H9 (cell line): Measurements from ENCODE around the gene EPHA10. TPM values are rescaled to one million over a fixed set of nuclear protein-coding genes. Genes with fewer than 3 reads are reported as not detected.
"Not testable (repeated sequence)": the region's sequence is repeated elsewhere in the genome, so short reads cannot be mapped to it uniquely, and the experiment has no call there.

Experiments
- DNase-seq: peaks from one replicate; pipeline ENCODE4 v3.0.0-alpha.2; 2017
- H2AFZ ChIP-seq: one replicate; pipeline ENCODE4 v1.6.1; 2013; ENCODE audit warnings: mild to moderate bottlenecking, low read length, control low read depth, moderate library complexity
- H2AK5ac ChIP-seq: 2 replicates; pipeline ENCODE4 v1.6.1; 2013; ENCODE audit warnings: low read length, control low read depth, mixed read lengths; ENCODE audit not compliant: insufficient read length
- H2BK120ac ChIP-seq: one replicate; pipeline ENCODE4 v1.6.1; 2013; ENCODE audit warnings: low read depth, mild to moderate bottlenecking, low read length, control low read depth, inconsistent platforms; ENCODE audit not compliant: poor library complexity, severe bottlenecking
- H2BK12ac ChIP-seq: 2 replicates; pipeline ENCODE4 v1.6.1; 2013; ENCODE audit warnings: low read length, control low read depth, mixed read lengths, low read depth; ENCODE audit not compliant: insufficient read length
- H2BK15ac ChIP-seq: 2 replicates; pipeline ENCODE4 v1.6.1; 2013; ENCODE audit warnings: low read depth, low read length, control low read depth
- H2BK20ac ChIP-seq: one replicate; pipeline ENCODE4 v1.6.1; 2013; ENCODE audit warnings: low read depth, mild to moderate bottlenecking, low read length, control low read depth, inconsistent platforms; ENCODE audit not compliant: poor library complexity, severe bottlenecking
- H2BK5ac ChIP-seq: 2 replicates; pipeline ENCODE4 v1.6.1; 2013; ENCODE audit warnings: low read length, control low read depth, mixed read lengths; ENCODE audit not compliant: insufficient read length
- H3K14ac ChIP-seq: 2 replicates; pipeline ENCODE4 v1.6.1; 2013; ENCODE audit warnings: low read length, control low read depth; ENCODE audit not compliant: insufficient read depth
- H3K18ac ChIP-seq: 2 replicates; pipeline ENCODE4 v1.6.1; 2013; ENCODE audit warnings: low read depth, mild to moderate bottlenecking, mixed read lengths, low read length, control low read depth; ENCODE audit not compliant: insufficient read length
- H3K23ac ChIP-seq: 2 replicates; pipeline ENCODE4 v1.6.1; 2013; ENCODE audit warnings: low read length, control low read depth, mixed read lengths, low read depth; ENCODE audit not compliant: insufficient read length
- H3K23me2 ChIP-seq: 2 replicates; pipeline ENCODE4 v1.6.1; 2013; ENCODE audit warnings: low read depth, mild to moderate bottlenecking, mixed read lengths, low read length, control low read depth; ENCODE audit not compliant: insufficient read length, poor library complexity, severe bottlenecking
- H3K27ac ChIP-seq: 2 replicates; pipeline ENCODE4 v1.5.1; 2013; ENCODE audit warnings: low read length, control low read depth, mixed read lengths, low read depth; ENCODE audit not compliant: insufficient read length
- H3K27me3 ChIP-seq: 2 replicates; pipeline ENCODE4 v1.6.1; 2013; ENCODE audit warnings: low read length, control low read depth, inconsistent platforms; ENCODE audit not compliant: insufficient read depth
- H3K4ac ChIP-seq: 2 replicates; pipeline ENCODE4 v1.6.1; 2013; ENCODE audit warnings: low read depth, mild to moderate bottlenecking, control low read depth, inconsistent platforms, low read length, moderate library complexity
- H3K4me1 ChIP-seq: 2 replicates; pipeline ENCODE4 v1.6.1; 2013; ENCODE audit warnings: low read length, control low read depth, inconsistent platforms; ENCODE audit not compliant: insufficient read depth
- H3K4me2 ChIP-seq: 2 replicates; pipeline ENCODE4 v1.6.1; 2013; ENCODE audit warnings: low read length, control low read depth, mixed read lengths; ENCODE audit not compliant: insufficient read length, insufficient read depth
- H3K56ac ChIP-seq: 2 replicates; pipeline ENCODE4 v1.6.1; 2013; ENCODE audit warnings: low read depth, mild to moderate bottlenecking, mixed read lengths, low read length, control low read depth; ENCODE audit not compliant: insufficient read length
- H3K79me1 ChIP-seq: 2 replicates; pipeline ENCODE4 v1.6.1; 2013; ENCODE audit warnings: low read depth, mild to moderate bottlenecking, moderate library complexity, low read length, control low read depth, inconsistent platforms; ENCODE audit not compliant: insufficient read depth, poor library complexity, severe bottlenecking
- H3K79me2 ChIP-seq: 2 replicates; pipeline ENCODE4 v1.6.1; 2013; ENCODE audit warnings: low read length, control low read depth, inconsistent platforms; ENCODE audit not compliant: insufficient read depth
- H3K9ac ChIP-seq: 2 replicates; pipeline ENCODE4 v1.6.1; 2013; ENCODE audit warnings: low read length, control low read depth, mixed read lengths; ENCODE audit not compliant: insufficient read length; ENCODE audit errors: extremely low read depth
- H3K9me3 ChIP-seq: one replicate; pipeline ENCODE4 v1.6.1; 2013; ENCODE audit warnings: low read depth, low read length, inconsistent platforms; ENCODE audit not compliant: control insufficient read depth
- H3T11ph ChIP-seq: one replicate; pipeline ENCODE4 v1.6.1; 2013; ENCODE audit warnings: mild to moderate bottlenecking, low read length, control low read depth, inconsistent platforms
- H4K20me1 ChIP-seq: one replicate; pipeline ENCODE4 v1.6.1; 2013; ENCODE audit not compliant: control insufficient read depth, insufficient read length, insufficient read depth
- H4K5ac ChIP-seq: 2 replicates; pipeline ENCODE4 v1.6.1; 2013; ENCODE audit warnings: low read depth, mild to moderate bottlenecking, mixed read lengths, low read length, control low read depth; ENCODE audit not compliant: insufficient read length
- H4K8ac ChIP-seq: replicated peaks from 2 replicates; pipeline ENCODE4 v1.6.1; 2013; ENCODE audit warnings: low read length, control low read depth, mixed read lengths, low read depth; ENCODE audit not compliant: insufficient read length
- H4K91ac ChIP-seq: 2 replicates; pipeline ENCODE4 v1.6.1; 2013; ENCODE audit warnings: low read depth, mild to moderate bottlenecking, moderate library complexity, mixed read lengths, low read length, control low read depth; ENCODE audit not compliant: insufficient read length
- H3K27ac Mint-ChIP-seq, 3 experiments: 2 replicates in 2 of 3; 3 replicates in 1 of 3; pipeline ENCODE4 v1.8.0; 2020 to 2021; ENCODE audit warnings: mixed read lengths in 3 of 3, mild to moderate bottlenecking in 1 of 3, moderate library complexity in 1 of 3
- H3K27me3 Mint-ChIP-seq: 2 replicates; pipeline ENCODE4 v1.8.0; 2021; ENCODE audit warnings: low read depth, mild to moderate bottlenecking, moderate library complexity, mixed read lengths
- H3K36me3 Mint-ChIP-seq, 3 experiments: 2 replicates in 2 of 3; 3 replicates in 1 of 3; pipeline ENCODE4 v1.8.0; 2020 to 2021; ENCODE audit warnings: low read depth in 3 of 3, mixed read lengths in 3 of 3; ENCODE audit not compliant: insufficient read depth in 1 of 3
- H3K4me1 Mint-ChIP-seq, 2 experiments: 2 replicates each; pipeline ENCODE4 v1.8.0; 2020; ENCODE audit warnings: mixed read lengths in 2 of 2
- H3K4me3 Mint-ChIP-seq, 2 experiments: 2 replicates in 1 of 2; 3 replicates in 1 of 2; pipeline ENCODE4 v1.8.0; 2020 to 2021; ENCODE audit warnings: mild to moderate bottlenecking in 2 of 2, mixed read lengths in 2 of 2, moderate library complexity in 1 of 2
- H3K9me3 Mint-ChIP-seq, 2 experiments: 2 replicates in 1 of 2; 3 replicates in 1 of 2; pipeline ENCODE4 v1.8.0; 2020; ENCODE audit warnings: mild to moderate bottlenecking in 2 of 2, mixed read lengths in 2 of 2, moderate library complexity in 1 of 2
- CTCF ChIP-seq: fragments of 200-600 bp; sonication (generic); conservative IDR thresholded peaks from 3 replicates; pipeline ENCODE4 v1.8.0; 2021; ENCODE audit warnings: antibody characterized with exemption, mild to moderate bottlenecking
- WGBS: extraction: QIAGEN DNeasy Blood & Tissue Kit; methylation state at CpG from one replicate; pipeline ENCODE4 v1.1.7; 2013; ENCODE audit warnings: missing lambda C conversion rate, low lambda C conversion rate, mixed read lengths; ENCODE audit not compliant: insufficient read length; ENCODE audit errors: extremely low coverage; 5-methylcytosine and 5-hydroxymethylcytosine counted together
- total RNA-seq: library from RNA; stranded (reverse); gene quantifications from 2 replicates; pipeline ENCODE4 v1.2.1, GENCODE V29; 2021

Gene EPHA10
- total RNA-seq, 1 experiment from 2014 or later = 0.96 TPM

- no peak overlapping the region for H3K18ac ChIP-seq
- H4K20me1 ChIP-seq = no peaks in the 10 kb centered on the region
- H2BK5ac ChIP-seq = no peak overlapping the region
- no peak overlapping the region for H2BK12ac ChIP-seq
- H4K8ac ChIP-seq = no peak overlapping the region
- Mint-ChIP-seq H3K27me3 (peaks cover 42% of the 10 kb centered on the region), H3K27ac (no peak overlapping the region), H3K4me3 (no peak overlapping the region), H3K4me1 (no peaks in the 10 kb centered on the region), H3K9me3 (peaks cover 10 to 11% of the 10 kb centered on the region in 2 experiments), H3K36me3 (no peaks in the 10 kb centered on the region)
- no peak overlapping the region for H2AK5ac ChIP-seq
- no peak overlapping the region for H3K27ac ChIP-seq
- H3K23ac ChIP-seq = no peak overlapping the region
- no peaks in the 10 kb centered on the region for H3K9me3 ChIP-seq
- H3K56ac ChIP-seq = no peak overlapping the region
- no peak overlapping the region for H3K4ac ChIP-seq
- H3T11ph ChIP-seq = no peak overlapping the region
- H3K9ac ChIP-seq = no peak overlapping the region
- no peaks in the 10 kb centered on the region for H3K79me1 ChIP-seq
- no peak overlapping the region for H3K4me2 ChIP-seq
- no peak overlapping the region for H4K5ac ChIP-seq
- no peak overlapping the region for H4K91ac ChIP-seq
- H2BK15ac ChIP-seq = no peak overlapping the region
- no peaks in the 10 kb centered on the region for H3K4me1 ChIP-seq
- no peak overlapping the region for H2BK120ac ChIP-seq
- no peak overlapping the region for H3K14ac ChIP-seq
- H3K27me3 ChIP-seq = peaks cover 2% of the 10 kb centered on the region
- H2BK20ac ChIP-seq = no peak overlapping the region
- no peak for DNase-seq
- TF ChIP-seq CTCF = no peak
- no peak overlapping the region for H2AFZ ChIP-seq
- no peaks in the 10 kb centered on the region for H3K79me2 ChIP-seq
- no peaks in the 10 kb centered on the region for H3K23me2 ChIP-seq
- no CpG with 5 or more reads among the region's 4 CpGs for whole genome bisulfite sequencing
Observed at GRCh38 chr1:37776946-37777516, 12.1 kb upstream of the EPHA10 start.

GRCh38 chr1:37771440-37771839, 6.5 kb upstream of the EPHA10 start:
- H3K4me2 ChIP-seq, H3K4me1 Mint-ChIP-seq, H3K56ac ChIP-seq, H4K20me1 ChIP-seq, H4K91ac ChIP-seq, H3K14ac ChIP-seq, H3K9ac ChIP-seq, H3K27me3 ChIP-seq, H2BK15ac ChIP-seq, H4K5ac ChIP-seq, H3K36me3 Mint-ChIP-seq, H3K27ac Mint-ChIP-seq, H3K9me3 ChIP-seq, H3T11ph ChIP-seq, H2BK120ac ChIP-seq, H3K23ac ChIP-seq, H3K4me1 ChIP-seq, H3K27ac ChIP-seq, H3K4me3 Mint-ChIP-seq, H4K8ac ChIP-seq, H3K23me2 ChIP-seq, H2BK12ac ChIP-seq, H3K4ac ChIP-seq, H3K79me1 ChIP-seq, H2BK5ac ChIP-seq, H2BK20ac ChIP-seq, DNase-seq, H2AFZ ChIP-seq, H2AK5ac ChIP-seq, H3K18ac ChIP-seq, H3K79me2 ChIP-seq: not testable (repeated sequence)
- Mint-ChIP-seq H3K27me3 (peaks cover 19% of the 10 kb centered on the region), H3K9me3 (peaks cover 8 to 11% of the 10 kb centered on the region in 2 experiments; a peak in 4 of 5 replicates)
